HG02571 (cell line): ENCODE results near the gene SEC14L3.
A peak's percentile ranks its signal among the peaks of the same experiment; 100 is the strongest.
"Not testable (repeated sequence)": the region's sequence is repeated elsewhere in the genome, so short reads cannot be mapped to it uniquely, and the experiment has no call there.

Experiments used
- ATAC-seq: cut with Tn5 transposase; IDR thresholded peaks from one replicate; pipeline ENCODE4 v1.9.1; 2021; ENCODE audit warnings: mild to moderate bottlenecking, moderate library complexity; ENCODE audit not compliant: unreplicated experiment

The SEC14L3 gene

DNA sequence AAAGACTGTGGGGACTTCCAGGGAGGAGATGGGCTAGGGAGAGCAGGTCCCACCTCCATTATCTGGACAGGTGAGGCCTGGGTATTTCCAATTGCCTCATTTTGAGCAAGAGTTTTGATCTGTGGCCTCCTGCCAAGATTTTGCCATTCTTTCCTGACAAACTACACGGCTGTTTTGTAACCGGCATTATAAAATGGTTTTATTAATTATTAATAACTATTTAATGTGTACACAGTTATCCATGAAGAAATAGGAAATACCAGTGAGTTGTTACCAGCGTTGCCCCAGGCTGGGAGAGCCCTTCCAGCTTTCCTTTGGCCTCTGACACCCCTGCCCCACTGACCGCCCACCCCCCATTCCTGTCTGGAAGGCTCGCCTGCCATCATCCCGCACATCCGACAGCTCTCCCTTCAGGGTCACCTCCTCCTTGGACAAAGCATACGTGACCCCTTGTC, 14.9 kb upstream of the SEC14L3 start:
- ATAC-seq, result no peak

DNA sequence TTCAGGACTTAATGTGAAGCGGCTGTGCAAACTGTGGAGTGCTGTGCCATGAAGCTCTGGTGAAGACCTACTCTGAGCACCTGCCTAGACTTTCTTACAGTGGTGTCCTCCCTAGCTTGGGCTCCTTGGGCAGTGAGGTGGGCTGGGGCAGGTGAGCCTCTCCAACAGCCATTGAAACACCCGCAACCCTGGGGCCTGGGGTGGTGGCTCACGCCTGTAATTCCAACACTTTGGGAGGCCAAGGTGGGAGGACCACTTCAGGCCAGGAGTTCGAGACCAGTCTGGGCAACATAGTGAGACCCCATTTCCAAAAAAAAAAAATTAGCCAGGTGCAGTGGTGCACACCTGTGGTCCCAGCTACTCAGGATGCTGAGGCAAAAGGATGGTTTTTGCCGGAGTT, 14.3 kb upstream of the SEC14L3 start:
- no peak for ATAC-seq

DNA sequence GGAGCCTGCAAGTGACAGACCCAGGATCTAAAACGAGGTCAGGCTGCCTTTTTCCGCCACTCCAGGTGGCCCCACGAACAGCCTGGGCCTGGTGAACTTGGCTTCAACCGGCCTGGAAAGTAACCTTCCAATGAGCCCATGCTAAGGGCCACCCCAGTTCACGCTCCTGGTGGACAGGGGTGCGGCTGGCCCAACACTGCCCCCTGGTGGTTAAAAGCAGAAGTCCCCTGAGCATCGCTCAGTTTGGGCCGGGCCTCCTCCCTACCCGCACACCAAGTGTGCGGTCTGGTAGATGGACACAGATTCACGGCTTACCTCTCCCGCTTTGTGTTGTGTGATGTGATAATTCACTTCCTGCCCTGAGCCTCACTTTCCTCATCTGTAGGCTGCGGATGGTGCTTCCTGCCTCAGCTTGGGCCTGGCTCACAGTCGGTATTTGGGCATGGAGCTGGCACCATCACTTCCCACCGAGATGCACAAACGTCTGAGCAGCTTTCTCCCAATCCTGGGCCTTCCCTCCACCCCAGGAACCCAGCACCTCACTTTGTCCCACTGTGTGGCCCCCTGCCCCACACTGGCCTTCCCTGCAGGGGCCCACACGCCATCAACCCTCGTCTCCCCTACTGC, 13.7 kb upstream of the SEC14L3 start:
- peak; percentile 71 for ATAC-seq

DNA sequence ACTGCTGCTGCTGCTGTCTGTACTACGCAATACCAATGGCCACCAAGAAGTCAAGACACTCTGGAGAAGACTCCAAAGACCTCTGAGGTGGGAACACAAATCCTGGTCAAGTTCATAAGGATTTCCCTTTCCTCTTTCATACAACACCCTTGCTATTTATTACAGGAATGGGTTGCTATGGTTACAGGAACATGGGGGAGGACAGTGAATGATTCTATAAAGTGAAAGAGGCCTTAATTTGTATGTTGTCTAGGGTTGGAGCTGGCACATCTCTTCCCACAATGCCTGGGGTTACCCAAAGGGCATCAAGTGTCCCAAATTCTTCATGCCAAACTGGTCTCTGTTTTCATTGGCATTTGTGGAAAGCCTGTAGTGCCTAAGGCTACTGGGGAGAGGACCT, 11.4 kb upstream of the SEC14L3 start:
- no peak for ATAC-seq

DNA sequence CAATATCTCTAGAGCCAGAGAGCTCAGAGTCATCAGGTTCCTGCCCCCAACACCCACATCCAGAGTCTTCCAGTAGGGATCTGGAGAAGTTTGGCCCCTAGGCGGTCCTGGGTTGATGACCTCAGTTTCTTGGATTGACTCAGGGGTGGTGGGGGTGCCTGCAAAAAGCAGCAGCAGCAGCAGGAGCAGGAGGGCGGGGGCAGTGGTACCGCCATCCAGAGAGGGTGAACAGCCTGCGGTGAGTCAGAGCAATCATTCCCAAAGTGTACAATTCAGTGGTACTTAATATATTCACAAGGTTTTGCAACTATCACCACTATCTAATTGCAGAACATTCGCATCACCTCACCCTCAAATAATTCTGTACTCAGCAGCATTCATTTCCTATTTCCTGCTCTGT, 9.9 kb upstream of the SEC14L3 start:
- ATAC-seq, result no peak

DNA sequence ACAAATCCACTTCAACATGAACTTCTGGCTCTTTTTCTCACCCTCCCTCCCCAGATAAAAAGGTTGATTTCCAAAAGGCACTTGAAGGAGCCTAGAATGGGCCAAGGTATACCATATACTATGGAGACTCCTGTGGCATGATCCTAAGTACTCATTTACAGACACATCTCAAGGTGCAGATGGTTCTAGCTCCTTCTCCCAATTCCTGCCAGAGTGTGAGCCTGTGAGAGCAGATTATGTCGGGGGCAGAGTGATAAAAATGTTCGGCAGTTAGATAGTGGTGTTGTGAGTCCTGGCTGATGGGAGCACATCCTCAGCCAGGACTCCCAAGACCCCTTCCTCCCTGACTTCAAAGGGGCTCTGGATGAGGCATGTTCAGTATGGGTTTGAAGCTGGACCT, 8.2 kb upstream of the SEC14L3 start:
- ATAC-seq, result no peak

DNA sequence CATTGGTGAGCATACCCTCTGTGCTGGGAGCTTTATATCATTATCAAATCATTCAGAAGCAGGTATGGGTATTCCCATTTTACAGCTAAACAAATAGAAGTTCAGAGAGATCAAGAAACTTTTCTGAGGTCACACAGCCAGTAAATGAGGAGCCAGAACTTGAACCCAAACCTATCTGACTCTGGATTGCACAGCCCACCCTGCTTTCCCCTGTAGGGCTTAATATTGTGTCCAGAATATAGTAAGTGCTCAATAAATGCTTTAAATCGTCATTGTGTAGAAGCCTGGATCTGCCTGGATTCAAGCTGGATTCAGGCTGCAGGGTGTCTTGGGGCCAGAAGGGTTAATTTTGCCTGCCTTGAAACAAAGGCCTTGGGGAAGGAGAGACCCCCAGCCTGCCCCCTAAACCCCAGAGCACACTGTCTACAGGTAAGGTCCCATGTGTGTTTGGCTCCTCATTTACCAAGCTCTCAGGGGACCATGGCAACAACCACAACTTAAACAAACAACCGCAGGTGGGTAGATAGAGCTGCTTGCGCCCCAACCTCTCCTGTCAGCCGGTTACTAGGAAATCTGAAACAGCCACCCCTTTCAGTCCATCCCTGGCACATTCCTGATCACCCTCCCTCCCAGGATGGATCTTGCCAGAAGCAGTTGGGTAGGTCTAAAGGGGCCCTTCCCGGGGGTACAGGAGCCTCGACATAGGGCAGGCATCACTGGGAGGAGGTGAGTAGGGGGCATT, 3.0 kb upstream of the SEC14L3 start:
- ATAC-seq, result no peak

DNA sequence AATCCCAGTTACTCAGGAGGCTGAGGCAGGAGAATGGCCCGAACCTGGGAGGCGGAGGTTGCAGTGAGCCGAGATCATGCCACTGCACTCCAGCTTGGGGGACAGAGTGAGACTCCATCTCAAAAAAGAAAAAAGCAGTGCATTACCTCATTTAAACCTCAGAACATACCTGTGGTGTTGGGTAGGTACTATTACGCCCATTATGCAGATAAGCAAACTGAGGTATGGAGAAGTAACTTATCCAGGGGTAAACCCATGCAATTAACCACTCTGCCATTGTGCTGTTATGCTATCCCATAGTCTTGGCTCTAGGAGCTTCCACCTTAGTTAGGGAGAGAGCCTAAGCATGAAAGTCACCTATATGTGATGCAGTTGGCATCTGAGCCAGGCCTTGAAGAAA, 2.3 kb upstream of the SEC14L3 start:
- no peak for ATAC-seq

DNA sequence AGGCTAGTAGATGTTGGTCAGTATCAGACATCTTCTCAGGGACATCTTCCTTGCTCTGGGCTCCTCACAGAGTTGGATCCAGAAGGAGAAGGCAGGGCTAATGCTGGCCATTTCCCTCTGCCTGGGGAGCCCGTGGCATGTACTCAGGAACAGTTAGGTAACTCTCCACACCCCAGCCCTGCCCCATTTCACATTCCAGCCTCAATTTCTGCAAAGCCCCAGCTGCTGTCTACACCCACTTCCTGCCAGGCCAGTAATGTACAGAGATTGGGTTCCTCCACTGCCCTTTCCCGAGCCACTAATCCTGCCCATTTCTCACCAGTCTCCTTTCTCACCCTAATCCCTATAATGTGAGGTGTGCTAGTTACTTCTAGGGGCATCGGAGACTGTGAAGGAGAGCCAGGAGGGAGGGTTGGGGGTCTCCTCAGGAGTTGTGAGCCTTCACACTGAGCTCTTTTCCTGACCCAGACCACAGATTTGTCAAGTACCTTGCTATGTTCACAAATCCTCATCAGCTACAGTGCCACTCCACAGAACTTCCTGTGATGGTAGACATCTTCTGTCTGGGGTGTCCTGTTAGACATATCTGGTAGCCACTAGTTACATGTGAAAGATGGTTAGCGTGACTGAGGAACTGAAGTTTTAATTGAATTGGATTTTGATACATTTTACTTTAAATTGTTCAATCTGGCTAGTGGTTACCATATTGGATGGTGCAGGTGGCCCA, 1.3 kb upstream of the SEC14L3 start:
- ATAC-seq, result no peak

DNA sequence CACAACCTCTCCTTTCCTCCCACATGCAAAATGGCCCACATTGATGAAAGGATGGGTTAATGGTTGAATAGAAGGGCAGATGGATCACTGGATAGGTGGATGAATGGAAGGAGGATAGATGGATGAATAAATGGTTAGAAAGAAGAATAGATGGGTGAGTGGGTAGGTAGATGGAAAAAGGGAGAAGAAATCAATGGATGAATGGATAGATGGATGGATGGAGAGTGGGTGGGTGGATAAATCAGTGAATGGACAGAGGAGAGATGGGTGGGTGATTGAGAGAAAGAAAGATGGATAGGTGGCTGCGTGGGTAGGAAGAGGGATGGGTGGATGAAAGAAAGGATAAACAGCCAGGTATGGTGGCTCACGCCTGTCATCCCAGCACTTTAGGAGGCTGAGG, 1.2 kb downstream of the SEC14L3 start:
- ATAC-seq, result no peak

DNA sequence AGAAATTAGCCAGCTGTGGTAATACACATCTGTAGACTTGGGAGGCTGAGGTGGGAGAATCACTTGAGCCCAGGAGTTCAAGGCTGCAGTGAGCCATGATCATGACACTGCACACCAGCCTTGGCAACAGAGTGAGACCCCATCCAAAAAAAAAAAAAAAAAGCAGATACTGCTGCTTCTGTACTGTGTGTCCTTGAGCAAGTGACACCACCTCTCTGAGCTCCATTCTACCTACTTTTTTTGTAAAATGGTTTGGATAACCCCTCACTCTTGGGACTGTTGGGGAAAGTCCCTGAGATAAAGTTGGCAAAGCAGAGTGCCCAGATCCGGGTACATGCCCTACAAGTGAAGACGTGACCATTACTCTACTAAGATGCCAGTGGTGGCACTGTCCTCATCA, 2.7 kb downstream of the SEC14L3 start:
- no peak for ATAC-seq

DNA sequence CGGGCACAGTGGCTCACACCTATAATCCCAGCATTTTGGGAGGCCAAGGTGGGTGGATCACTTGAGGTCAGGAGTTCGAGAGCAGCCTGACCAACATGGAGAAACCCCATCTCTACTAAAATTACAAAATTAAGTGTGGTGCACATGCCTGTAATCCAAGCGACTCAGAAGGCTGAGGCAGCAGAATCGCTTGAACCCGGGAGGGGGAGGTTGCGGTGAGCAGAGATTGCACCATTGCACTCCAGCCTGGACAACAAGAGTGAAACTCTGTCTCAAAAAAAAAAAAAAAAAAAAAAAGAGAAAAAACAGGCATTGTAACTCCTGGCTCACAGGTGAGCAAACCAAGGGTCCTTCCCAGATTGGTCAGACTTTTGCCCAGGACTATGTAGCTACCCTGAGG, 11.3 kb downstream of the SEC14L3 start:
- not testable (repeated sequence) for ATAC-seq

DNA sequence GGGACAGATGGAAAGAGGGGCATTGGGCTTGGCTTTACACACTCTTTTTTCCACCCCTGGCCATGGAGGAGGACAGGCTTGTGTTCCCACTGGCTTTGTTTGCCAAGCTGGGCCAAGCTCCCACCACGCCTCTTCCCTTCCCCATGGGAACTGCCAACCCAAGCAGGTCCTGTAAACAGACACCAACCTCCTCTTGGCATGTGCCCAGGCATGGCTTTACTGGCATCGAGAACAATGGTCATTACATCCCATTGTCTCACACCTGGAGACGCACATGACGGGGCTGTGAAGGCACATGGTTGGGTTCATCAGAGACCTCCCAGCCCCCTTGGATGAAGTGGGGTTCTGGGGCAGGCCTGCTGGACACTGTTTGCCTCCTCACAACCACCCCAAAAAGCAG, 11.7 kb downstream of the SEC14L3 start:
- ATAC-seq, result no peak

DNA sequence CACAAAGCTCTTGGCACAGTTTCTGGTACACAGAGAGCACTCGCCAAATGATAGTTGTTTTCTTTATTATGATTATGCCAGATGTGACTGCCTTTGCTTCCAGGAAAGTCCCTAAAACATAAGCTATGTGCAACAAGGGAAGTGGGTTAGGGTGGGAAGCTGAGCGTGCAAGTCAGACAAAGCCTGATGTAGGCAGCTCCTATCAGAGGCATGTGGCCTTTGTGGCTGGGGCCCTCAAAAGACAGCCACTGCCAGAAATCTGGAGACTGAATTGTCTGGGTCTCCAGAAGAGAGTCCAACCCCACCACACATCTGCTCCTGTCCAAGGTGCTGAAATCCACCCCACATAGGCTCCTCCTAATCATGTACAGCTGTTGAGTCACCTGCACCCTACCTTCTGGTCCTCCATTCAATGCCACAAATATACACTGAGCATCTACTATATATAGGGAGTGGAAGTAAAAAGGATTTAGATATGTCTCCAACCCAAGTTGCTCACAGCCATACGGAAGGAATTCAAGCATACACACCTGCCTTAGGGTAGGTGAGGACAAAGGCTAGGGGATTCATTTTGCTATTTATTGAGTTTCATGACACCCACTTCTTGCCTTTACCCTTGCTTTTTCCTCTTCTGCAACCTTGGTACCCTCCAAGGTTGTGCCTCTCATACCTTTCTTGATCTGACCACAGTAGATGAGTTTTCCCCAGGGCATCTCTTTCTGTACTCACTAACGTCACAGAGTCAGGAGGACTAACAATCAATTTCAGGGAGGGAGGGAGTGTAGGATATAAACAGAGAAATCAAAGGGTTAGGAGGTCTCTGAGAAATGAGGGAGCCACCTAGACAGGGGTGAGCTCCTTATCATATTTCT, 12.4 kb downstream of the SEC14L3 start:
- no peak for ATAC-seq

DNA sequence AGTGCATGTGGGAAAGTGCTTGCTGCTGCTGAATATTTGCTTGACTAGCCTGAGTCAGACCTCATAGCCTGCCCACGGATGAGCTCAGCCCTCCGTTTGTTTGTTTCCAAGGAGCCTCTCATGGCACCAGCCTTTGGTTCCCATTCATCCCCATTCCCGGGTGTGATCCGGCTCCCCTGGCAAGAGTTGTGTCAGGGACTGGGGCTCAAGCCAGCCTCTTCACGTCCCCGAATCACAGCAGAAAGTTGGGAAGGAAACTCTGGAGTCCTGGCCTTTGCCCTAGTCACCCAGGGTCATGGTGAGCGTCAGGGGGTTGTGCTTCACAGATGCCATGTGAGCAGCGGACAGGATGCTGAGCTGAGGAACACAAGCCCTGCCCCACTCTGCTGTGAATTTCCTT, 13.8 kb downstream of the SEC14L3 start:
- ATAC-seq, result no peak

DNA sequence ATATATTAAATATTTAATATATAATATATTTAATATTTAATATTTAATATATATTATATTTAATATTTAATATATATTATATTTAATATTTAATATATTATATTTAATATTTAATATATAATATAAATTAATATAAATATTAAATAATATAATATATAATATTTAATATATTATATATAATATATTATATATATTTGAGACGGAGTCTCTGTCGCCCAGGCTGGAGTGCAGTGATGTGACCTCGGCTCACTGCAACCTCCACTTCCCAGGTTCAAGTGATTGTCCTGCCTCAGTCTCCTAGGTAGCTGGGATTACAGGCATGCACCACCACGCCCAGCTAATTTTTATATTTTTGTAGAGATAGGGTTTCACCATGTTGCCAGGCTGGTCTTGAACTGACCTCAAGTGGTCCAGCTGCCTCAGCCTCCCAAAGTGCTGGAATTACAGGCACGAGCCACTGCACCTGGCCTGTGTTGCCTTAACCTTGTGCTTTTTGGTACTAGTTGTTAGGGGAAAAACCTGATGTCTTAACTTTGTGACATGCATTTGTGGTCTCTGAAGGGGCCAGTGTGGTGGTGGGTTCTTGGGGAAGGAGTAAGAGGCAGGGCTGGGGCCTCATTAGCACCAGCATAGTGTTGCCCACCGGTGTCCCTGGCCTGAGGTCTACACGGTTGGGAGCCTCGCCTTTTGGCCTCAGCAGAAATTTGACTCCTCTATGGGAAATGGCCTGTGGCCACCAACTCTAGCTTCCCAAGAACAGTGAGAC, 16.6 kb downstream of the SEC14L3 start:
- no peak for ATAC-seq

DNA sequence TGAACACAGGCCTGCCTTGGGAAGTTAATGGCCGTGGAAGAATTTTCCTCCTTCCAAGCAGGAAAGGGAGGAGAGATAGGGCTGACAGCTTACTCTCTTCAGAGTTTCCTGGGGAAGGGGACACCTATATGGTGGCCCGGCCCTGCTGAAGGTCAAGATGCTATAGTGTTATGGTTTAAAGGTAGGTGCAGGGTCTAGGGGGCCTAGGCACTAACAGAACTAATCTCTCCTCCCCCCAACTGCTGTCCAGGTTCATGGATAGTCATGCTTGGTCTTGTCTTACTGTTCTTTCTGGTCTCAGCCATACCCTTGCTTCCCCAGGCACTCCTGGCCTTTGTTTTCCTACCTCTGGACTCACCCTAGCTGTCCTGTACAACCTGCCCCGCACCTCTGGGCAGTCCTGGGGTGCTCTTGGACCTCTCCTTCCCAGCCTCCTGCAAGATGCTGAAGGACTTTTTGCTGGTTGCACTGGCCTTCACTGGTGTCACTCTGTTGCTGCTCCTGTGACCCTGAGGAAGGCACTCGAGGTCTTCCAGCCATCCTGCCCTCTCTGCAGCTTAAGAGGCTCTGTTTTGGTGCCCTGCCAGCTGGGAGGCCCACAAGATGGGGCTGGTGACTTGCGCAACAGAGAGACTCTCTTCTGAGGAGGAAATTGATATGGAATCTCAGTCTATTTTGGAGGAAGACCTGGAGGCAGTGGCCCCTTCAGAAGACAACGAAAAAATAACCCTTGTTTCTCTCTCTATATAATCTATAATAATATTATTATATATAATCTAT, 17.9 kb downstream of the SEC14L3 start:
- no peak for ATAC-seq

DNA sequence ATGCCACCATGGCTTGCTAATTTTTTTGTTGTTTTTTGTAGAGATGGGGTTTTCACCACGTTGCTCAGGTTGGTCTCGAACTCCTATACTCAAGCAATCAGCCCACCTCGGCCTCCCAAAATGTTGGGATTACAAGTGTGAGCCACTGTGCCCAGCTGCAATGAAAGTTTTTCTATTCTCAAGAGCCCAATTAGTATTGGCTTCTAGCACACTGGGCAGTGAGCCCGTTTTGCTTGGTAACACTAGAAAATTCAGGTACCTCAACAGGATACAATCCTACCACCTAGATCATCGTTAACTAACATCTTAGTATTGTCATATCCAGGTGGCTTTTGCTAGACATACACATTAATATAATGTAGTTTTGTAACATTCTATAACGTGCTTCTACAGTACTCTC, 19.0 kb downstream of the SEC14L3 start:
- ATAC-seq, result no peak

DNA sequence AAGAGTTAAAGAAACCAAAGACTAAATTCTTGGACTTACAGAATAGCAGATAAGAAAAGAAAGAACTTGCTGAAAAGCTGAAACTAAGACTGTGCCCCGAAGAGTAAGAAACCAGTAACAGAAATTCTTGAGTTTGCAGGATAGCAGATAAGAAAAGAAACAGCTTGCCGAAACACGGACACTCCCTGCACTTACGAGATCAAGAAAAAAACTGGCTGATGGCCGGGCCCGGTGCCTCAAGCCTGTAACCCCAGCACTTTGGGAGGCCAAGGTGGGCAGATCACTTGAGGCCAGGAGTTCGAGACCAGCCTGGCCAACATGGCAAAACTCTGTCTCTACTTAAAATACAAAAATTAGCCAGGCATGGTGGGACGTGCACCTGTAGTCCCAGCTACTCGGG, 20.3 kb downstream of the SEC14L3 start:
- not testable (repeated sequence) for ATAC-seq

DNA sequence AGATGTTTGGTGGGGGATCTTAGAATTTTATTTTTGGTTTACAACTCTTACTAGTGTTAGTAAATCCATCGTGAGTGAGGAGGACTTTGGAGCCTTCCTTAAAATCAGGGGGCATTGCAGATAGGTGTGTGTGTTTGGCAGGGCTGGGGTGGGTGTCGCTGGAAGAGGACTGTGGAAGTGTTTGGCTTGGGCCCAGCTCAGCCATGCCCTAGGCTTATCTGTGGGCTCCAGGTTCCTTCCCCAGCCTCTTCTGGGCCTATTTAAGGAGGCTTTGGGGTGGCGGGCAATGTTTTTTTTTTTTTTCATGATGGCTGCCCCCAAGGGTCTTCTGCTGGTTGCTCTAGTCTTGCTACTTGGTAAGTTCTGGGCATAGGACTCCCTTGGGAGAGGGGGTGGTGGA, 24.2 kb downstream of the SEC14L3 start:
- no peak for ATAC-seq
